SU-DHL-6 (cell line): ENCODE measurements around the gene PRKAR1B.

Experiments used
- H2AFZ ChIP-seq: fragments of 200-600 bp; sonication (generic); 2 replicates; pipeline ENCODE4 v1.6.1; 2014; ENCODE audit warnings: low read depth, mild to moderate bottlenecking, moderate library complexity, mixed read lengths, antibody characterized with exemption, low read length; ENCODE audit not compliant: severe bottlenecking
- H3F3A ChIP-seq: fragments of 200-600 bp; shearing (Covaris generic); 2 replicates; pipeline ENCODE4 v1.6.0; 2016; ENCODE audit warnings: antibody characterized with exemption, mild to moderate bottlenecking; ENCODE audit not compliant: insufficient read depth
- H3K27ac ChIP-seq: fragments of 200-600 bp; sonication (generic); 2 replicates; pipeline ENCODE4 v1.5.1; 2016; ENCODE audit warnings: low read depth, mild to moderate bottlenecking, low read length, moderate library complexity, mixed read lengths
- H3K27me3 ChIP-seq: fragments of 200-600 bp; sonication (generic), shearing (Covaris generic); 2 replicates; pipeline ENCODE4 v1.6.0; 2014; ENCODE audit warnings: mild to moderate bottlenecking, low read length
- H3K36me3 ChIP-seq: fragments of 200-600 bp; sonication (generic); 2 replicates; pipeline ENCODE4 v1.6.1; 2014; ENCODE audit warnings: mild to moderate bottlenecking, low read length, mixed read lengths
- H3K4me2 ChIP-seq: fragments of 300-600, 200-600 bp; shearing (Covaris generic), sonication (generic); 2 replicates; pipeline ENCODE4 v1.6.0; 2014; ENCODE audit warnings: low read length, low read depth, mild to moderate bottlenecking; ENCODE audit not compliant: poor library complexity, severe bottlenecking
- H3K4me3 ChIP-seq: fragments of 200-600 bp; sonication (generic); 2 replicates; pipeline ENCODE4 v1.5.1; 2014; ENCODE audit warnings: antibody characterized with exemption, low read length, mild to moderate bottlenecking, mixed read lengths; ENCODE audit not compliant: insufficient read depth, poor library complexity, severe bottlenecking
- H3K79me2 ChIP-seq: fragments of 200-600 bp; sonication (generic); 2 replicates; pipeline ENCODE4 v1.6.1; 2014; ENCODE audit warnings: mild to moderate bottlenecking, low read length, moderate library complexity; ENCODE audit not compliant: insufficient read depth
- H3K9ac ChIP-seq: fragments of 200-600 bp; sonication (generic); 2 replicates; pipeline ENCODE4 v1.7.0; 2014; ENCODE audit warnings: mild to moderate bottlenecking, low read length
- H3K9me2 ChIP-seq: fragments of 200-600 bp; sonication (generic); replicated peaks from 2 replicates; pipeline ENCODE4 v1.6.1; 2014; ENCODE audit warnings: low read length; ENCODE audit not compliant: insufficient read depth
- H3K9me3 ChIP-seq: fragments of 200-600 bp; sonication (generic); 2 replicates; pipeline ENCODE4 v1.6.1; 2014; ENCODE audit warnings: low read length, mixed read lengths; ENCODE audit not compliant: insufficient read depth
- H4K20me1 ChIP-seq: fragments of 200-600 bp; sonication (generic); 2 replicates; pipeline ENCODE4 v1.6.1; 2014; ENCODE audit warnings: low read depth, mild to moderate bottlenecking, antibody characterized with exemption, low read length, moderate library complexity, mixed read lengths
- EZH2phosphoT487 ChIP-seq: fragments of 200-600 bp; sonication (generic), shearing (Covaris generic); conservative IDR thresholded peaks from 2 replicates; pipeline ENCODE4 v1.6.1; 2018; ENCODE audit warnings: mild to moderate bottlenecking, antibody characterized with exemption, low read length, moderate library complexity, mixed read lengths
- TF ChIP-seq, protein P1 (sequence below): fragments of 200-600 bp; sonication (generic); IDR thresholded peaks from one replicate; pipeline ENCODE4 v1.5.1; 2017; ENCODE audit warnings: antibody characterized with exemption, mild to moderate bottlenecking, low read length, moderate library complexity; ENCODE audit not compliant: insufficient read depth, poor library complexity, severe bottlenecking

Gene PRKAR1B

DNA sequence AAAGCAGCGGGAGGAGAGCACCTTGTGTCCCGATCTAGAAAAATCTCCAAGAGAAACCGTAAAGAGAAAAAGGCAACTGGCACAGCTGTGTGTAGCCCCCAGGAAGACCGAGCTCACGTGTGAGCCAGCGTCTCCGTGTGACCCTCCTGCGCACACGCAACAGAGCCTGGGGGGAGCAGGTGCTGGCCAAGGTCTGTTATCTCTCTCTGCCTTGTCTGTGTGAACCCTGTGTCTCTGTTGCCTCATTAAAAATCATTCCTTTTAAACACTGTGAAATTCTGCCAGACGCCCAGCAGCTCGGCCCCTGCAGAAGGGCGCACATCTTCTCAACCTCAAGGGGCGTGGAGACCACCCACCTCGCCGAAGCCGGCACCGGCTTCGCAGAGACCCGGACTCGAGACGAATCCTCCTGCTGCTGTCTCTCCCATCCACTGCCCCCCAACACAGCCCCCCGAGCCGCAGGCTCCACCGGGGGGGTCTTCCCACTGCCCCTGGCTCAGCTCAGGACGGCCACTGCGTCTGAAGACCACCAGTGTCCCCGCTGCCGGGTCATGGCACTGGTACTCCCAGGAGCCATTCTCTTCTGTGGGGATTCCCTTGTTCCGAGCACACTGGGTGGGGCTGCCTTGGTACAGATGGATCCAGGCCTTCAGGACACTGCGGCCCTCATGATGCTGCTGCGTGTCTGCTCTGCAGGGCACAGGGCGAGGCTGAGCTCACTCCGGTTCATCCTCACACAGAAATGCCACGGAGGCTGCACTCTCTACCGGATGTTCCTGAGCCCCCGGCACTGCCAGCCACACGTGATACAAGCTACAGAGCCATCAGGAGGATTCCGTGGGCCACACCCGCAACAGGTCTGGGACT, 94.9 kb downstream of the PRKAR1B start:
- H2AFZ ChIP-seq, result no peak overlapping the region
- no peaks in the 10 kb centered on the region for H3K27me3 ChIP-seq
- no peaks in the 10 kb centered on the region for H4K20me1 ChIP-seq
- peaks cover 2% of the 10 kb centered on the region; the same call in 1 of the 2 replicates for H3K9me3 ChIP-seq
- no peak overlapping the region for H3K9ac ChIP-seq
- no peaks in the 10 kb centered on the region for H3K9me2 ChIP-seq
- H3F3A ChIP-seq, result no peaks in the 10 kb centered on the region
- TF ChIP-seq EZH2phosphoT487, result no peak
- TF ChIP-seq, protein P1, sequence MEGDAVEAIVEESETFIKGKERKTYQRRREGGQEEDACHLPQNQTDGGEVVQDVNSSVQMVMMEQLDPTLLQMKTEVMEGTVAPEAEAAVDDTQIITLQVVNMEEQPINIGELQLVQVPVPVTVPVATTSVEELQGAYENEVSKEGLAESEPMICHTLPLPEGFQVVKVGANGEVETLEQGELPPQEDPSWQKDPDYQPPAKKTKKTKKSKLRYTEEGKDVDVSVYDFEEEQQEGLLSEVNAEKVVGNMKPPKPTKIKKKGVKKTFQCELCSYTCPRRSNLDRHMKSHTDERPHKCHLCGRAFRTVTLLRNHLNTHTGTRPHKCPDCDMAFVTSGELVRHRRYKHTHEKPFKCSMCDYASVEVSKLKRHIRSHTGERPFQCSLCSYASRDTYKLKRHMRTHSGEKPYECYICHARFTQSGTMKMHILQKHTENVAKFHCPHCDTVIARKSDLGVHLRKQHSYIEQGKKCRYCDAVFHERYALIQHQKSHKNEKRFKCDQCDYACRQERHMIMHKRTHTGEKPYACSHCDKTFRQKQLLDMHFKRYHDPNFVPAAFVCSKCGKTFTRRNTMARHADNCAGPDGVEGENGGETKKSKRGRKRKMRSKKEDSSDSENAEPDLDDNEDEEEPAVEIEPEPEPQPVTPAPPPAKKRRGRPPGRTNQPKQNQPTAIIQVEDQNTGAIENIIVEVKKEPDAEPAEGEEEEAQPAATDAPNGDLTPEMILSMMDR, result no peak
- H3K36me3 ChIP-seq, result no peaks in the 10 kb centered on the region
- no peaks in the 10 kb centered on the region for H3K79me2 ChIP-seq
- H3K4me2 ChIP-seq, result no peak overlapping the region
- no peak overlapping the region for H3K4me3 ChIP-seq
- no peak overlapping the region for H3K27ac ChIP-seq

DNA sequence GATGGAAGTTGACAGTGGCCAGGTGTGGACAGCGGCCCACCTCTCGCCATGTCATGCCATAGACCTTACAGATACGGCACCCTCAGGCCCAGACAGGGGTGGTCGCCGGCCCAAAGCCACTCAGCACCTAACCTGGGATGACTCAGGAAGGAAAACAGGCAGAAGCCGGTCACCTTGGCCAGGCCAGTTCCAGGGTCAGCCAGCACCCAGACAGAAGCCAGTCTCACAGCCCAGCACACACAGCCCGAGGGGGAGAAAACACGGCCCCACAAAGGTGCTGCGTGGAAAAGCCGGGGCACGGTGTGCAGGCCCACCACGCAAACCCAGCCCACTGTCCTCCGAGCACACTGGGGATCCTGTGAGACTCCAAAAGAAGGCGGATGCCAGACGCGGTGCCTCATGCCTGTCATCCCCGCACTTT, 95.8 kb downstream of the PRKAR1B start:
- no peaks in the 10 kb centered on the region for H3K27me3 ChIP-seq
- H3K4me3 ChIP-seq, result no peak overlapping the region
- H3K27ac ChIP-seq, result no peak overlapping the region
- H4K20me1 ChIP-seq, result no peaks in the 10 kb centered on the region
- H3K9ac ChIP-seq, result no peak overlapping the region
- no peaks in the 10 kb centered on the region for H3K79me2 ChIP-seq
- H3K9me3 ChIP-seq, result peaks cover 4% of the 10 kb centered on the region; the same call in 1 of the 2 replicates
- H3K36me3 ChIP-seq, result no peaks in the 10 kb centered on the region
- no peaks in the 10 kb centered on the region for H3K9me2 ChIP-seq
- no peaks in the 10 kb centered on the region for H3F3A ChIP-seq
- no peak for TF ChIP-seq EZH2phosphoT487
- TF ChIP-seq, protein P1, result no peak
- no peak overlapping the region for H3K4me2 ChIP-seq
- H2AFZ ChIP-seq, result no peak overlapping the region

DNA sequence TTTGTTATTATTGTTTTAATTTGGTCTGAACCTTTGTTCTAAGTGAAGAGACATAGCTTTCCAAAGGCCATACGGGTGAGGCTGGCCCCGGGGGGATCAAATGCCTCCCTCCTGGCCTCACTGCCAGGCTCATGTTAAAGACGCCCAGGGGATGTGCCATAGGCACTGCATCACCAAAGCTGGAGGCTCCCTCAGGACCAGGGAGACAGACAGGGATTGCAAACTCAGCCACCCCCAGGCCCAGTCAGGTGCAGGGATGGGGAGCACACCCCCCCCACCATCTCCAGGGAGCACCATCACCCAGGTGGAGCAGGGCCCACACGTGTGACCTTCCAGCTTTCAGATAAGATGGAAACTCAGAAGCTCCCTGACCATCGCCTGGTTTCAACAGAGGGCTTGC, 96.5 kb downstream of the PRKAR1B start:
- Histone ChIP-seq H3K9me2 (no peaks in the 10 kb centered on the region), H3K27me3 (no peaks in the 10 kb centered on the region), H3K27ac (no peak overlapping the region), H3K36me3 (no peaks in the 10 kb centered on the region), H3F3A (no peaks in the 10 kb centered on the region), H4K20me1 (no peaks in the 10 kb centered on the region), H3K4me2 (no peak overlapping the region), H3K9ac (no peak overlapping the region), H3K79me2 (no peaks in the 10 kb centered on the region), H3K9me3 (peaks cover 11% of the 10 kb centered on the region; the same call in 1 of the 2 replicates), H3K4me3 (no peak overlapping the region), H2AFZ (no peak overlapping the region)
- TF ChIP-seq, protein P1, result no peak
- TF ChIP-seq EZH2phosphoT487, result no peak
